22Rv1 (cell line): ENCODE data around the gene NAALADL1.

Experiments
- CTCF ChIP-seq: fragments of 450-650 bp; IDR thresholded peaks from 2 replicates; pipeline ENCODE4 v1.5.1; 2017; ENCODE audit warnings: mild to moderate bottlenecking
- ZFX ChIP-seq: fragments of 450-650 bp; IDR thresholded peaks from 2 replicates; pipeline ENCODE4 v1.6.1; 2017; ENCODE audit warnings: antibody characterized with exemption, borderline replicate concordance

- TF ChIP-seq CTCF (no peak), ZFX (no peak)
Observed at GRCh38 chr11:65086809-65087208, 28.5 kb upstream of the NAALADL1 start.
